Panc1 (cell line): ENCODE measurements around the gene GOPC.

Source experiments
- CTCF ChIP-seq: fragments of 450-650 bp; IDR thresholded peaks from 2 replicates; pipeline ENCODE4 v1.5.1; 2017; ENCODE audit warnings: mild to moderate bottlenecking
- POLR2AphosphoS5 ChIP-seq: IDR thresholded peaks from 2 replicates; pipeline ENCODE4 v1.6.1; 2012; ENCODE audit warnings: mild to moderate bottlenecking, low read depth, low read length, moderate library complexity
- TF ChIP-seq, protein P1 (sequence below), 2 experiments: IDR thresholded peaks; 2 replicates each; pipeline ENCODE4 v1.6.1; 2011 to 2012; ENCODE audit warnings: low read depth in 2 of 2, control low read depth in 1 of 2, low read length in 1 of 2, mild to moderate bottlenecking in 1 of 2, moderate library complexity in 1 of 2; ENCODE audit not compliant: insufficient read depth in 1 of 2

DNA sequence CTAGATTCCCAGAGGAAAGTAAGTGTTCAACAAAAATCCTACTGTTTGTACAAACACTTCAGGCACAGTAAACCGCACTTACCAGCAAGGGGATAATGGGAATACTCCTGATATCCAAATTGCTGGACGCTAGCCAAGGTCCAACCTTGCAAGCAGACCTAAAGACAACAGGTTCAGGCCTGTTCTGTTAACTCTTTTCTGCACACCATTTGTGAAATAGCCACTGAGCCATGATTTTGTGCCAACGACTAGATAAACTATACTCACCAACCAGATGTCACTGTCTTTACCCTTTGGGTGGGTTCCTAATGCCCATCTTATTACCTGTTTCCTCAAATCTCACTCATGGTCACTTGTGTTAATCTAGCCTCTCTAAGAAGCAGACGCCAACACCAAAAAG lies 43.5 kb downstream of the GOPC start:
- no peak for TF ChIP-seq CTCF
- no peak for TF ChIP-seq POLR2AphosphoS5
- TF ChIP-seq, protein P1, sequence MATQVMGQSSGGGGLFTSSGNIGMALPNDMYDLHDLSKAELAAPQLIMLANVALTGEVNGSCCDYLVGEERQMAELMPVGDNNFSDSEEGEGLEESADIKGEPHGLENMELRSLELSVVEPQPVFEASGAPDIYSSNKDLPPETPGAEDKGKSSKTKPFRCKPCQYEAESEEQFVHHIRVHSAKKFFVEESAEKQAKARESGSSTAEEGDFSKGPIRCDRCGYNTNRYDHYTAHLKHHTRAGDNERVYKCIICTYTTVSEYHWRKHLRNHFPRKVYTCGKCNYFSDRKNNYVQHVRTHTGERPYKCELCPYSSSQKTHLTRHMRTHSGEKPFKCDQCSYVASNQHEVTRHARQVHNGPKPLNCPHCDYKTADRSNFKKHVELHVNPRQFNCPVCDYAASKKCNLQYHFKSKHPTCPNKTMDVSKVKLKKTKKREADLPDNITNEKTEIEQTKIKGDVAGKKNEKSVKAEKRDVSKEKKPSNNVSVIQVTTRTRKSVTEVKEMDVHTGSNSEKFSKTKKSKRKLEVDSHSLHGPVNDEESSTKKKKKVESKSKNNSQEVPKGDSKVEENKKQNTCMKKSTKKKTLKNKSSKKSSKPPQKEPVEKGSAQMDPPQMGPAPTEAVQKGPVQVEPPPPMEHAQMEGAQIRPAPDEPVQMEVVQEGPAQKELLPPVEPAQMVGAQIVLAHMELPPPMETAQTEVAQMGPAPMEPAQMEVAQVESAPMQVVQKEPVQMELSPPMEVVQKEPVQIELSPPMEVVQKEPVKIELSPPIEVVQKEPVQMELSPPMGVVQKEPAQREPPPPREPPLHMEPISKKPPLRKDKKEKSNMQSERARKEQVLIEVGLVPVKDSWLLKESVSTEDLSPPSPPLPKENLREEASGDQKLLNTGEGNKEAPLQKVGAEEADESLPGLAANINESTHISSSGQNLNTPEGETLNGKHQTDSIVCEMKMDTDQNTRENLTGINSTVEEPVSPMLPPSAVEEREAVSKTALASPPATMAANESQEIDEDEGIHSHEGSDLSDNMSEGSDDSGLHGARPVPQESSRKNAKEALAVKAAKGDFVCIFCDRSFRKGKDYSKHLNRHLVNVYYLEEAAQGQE (IDR thresholded peaks at IDR 0.05; ENCODE audit: insufficient read depth in 1 of 2, low read depth in 2 of 2, low read length in 1 of 2) = no peak
